ENCODE results near the gene SNRPA. TPM values are rescaled to one million over a fixed set of nuclear protein-coding genes. Genes with fewer than 3 reads are reported as not detected.

SNRPA gene
- total RNA-seq, 2 donors from 2014 or later, result 43.4 to 68.0 TPM

DNA sequence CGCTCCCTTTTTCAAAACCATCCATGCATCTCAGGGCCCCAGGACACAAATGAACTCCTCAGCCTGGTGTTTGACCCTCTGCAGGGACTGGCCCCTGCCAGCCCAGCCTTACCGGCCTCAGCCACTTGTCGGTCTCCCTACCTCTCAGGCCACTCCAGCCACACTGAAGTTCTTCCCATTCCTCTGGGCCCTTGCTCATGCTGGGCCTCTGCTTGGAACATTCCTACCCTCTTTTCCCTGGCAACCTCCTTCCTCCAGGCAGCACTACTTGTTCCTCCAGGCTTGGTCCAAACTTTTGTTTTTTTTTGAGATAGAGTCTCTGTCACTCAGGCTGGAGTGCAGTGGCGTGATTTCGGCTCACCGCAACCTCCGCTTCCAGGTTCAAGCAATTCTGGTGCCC lies 40.3 kb downstream of the SNRPA start:
- intact Hi-C loops (cut with DNase I, micrococcal nuclease), result no loop called here
- no peak for ATAC-seq
- no peak for DNase-seq

GRCh38 chr19:40791996-40792395 lies 41.0 kb downstream of the SNRPA start:
- DNase-seq, result no peak
- intact Hi-C loops (cut with DNase I, micrococcal nuclease), result no loop called here
- ATAC-seq, result peak; percentile 65

GRCh38 chr19:40797166-40797962 lies 46.4 kb downstream of the SNRPA start:
- intact Hi-C loops (cut with DNase I, micrococcal nuclease), result no loop called here
- DNase-seq (no peak), ATAC-seq (no peak)

DNA sequence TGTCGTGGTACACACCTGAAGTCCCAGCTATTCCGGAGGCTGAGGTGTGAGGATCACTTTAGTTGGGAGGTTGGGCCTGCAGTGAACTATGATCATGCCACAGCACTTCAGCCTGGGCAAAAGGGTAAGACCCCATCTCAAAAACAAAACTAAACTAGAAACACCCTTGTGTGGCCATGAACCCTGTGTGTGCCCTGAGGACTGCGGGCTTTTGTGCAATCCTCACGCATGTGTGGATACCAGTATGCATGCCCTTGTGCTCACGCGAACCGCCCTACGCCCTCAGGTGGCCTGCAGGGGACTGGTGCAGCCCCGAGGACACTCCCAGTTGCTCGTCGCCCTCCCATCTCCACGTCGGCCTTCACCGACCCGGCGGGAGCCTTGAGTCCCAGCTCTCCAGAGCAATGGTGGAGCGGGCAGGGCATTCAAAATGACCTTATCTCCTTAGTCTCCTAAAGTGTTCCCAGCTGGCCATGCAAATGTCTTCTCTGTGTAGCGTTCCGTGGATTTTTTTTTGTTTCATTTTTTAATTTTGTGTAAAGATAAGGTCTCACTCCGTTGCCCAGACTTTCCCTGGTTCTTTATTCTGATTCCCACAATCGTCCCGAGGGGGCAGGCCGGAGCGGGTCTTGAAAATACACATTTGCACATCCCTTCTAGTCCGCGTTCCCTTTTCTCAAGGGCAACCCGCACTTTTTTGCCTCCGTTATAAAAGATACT lies 47.1 kb downstream of the SNRPA start:
- intact Hi-C loops (cut with DNase I, micrococcal nuclease), result no loop called here
- ATAC-seq, result peak; percentile 67
- peak; percentile 84 to 90 for DNase-seq

DNA sequence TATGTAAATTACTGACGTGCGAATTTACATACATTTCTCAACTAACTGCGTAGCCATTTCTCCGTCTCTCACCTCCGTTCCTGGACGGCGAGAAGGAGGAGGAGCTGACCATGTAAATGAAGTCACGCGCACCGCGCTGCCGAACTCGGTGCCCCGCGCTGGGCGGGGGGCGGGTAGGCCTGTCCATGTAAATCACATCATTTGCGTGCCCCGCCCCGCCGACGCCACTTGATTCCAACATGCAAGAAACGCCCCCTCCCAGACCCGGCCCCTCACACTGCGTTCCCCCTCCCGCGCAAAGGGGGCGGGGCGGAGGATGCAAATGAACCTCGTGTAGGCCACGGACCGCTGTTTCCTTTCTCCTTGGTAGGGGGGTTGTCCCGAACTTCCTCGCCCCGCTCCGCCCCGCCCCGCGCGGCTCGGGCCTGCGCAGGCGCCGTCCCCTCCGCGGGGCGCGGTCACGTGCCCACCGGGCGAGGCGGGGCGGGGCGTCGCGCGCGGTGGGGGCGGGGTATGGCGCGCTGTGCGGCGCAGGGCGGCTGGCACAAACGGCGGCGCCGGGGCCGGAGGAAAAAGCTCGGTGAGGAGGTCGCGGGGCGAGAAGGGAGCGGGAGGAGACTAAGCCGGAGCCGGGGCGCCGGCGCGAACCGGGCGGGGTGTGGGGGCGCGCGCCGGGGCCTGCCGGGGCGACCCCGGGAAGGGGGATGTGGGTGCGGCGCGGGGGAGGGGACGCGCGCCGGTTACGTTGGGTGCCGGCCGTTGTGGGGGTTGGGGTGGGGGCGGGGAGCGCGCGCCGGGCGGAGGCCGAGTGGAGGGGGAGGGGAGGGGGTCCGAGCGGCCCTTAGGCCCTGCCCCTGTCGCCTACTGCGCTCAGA lies 47.9 kb downstream of the SNRPA start, which contains the start of gene EGLN2:
TSS of gene EGLN2 (plus strand) at position 509 of the 875 bp plus-strand sequence. CDS start 1,382 bp downstream, outside the sequence.
- intact Hi-C loops (cut with DNase I, micrococcal nuclease), result no loop called here
- peak; percentile 100 for DNase-seq
- ATAC-seq, result peak; percentile 76

DNA sequence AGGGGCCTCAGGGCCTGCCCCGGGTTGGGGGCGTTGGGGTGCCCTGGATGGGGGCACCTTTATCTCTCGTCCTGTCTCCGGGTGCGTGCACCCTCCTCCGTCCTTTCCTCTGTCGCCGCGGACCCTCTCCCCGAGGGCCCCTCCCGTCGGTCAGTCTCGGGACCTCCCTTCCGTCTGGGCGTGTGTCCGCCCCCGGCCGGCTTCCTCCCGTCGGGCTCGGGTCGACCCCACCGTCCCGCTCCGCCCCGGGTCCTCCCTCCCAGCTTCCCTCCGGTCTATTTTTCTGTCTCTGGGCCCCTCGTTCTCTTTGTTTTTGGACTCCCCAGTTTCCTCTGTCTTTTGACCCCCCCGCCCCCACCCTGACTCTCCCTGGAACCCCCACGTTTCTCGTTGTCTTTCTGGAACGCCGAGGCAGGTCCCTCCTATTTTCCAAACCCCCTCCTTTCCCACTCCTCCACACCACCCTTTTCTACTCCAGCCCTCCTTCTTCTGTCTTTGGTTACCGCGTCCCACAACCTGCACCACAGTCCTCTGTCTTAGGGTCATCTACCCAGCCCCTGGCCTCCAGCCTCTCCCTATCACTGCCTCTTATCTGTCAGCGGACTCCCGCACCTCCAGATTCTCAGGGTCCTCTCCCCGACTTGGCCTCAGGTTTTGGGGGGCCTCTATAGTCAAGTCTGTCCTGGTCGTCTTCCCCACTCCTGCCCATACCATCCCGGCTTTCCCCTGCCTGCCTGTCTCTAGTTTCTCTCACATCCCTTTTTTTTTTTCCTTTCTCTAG lies 48.7 kb downstream of the SNRPA start:
- ATAC-seq (no peak), DNase-seq (peak in 1 of 2 donors; percentile 65)
- intact Hi-C loops (cut with DNase I, micrococcal nuclease), result no loop called here

- intact Hi-C loops (cut with DNase I, micrococcal nuclease), result no loop called here
- ATAC-seq (no peak), DNase-seq (no peak)
These were observed 49.5 kb downstream of the SNRPA start for GRCh38 chr19:40800339-40800996.

- DNase-seq, result peak in 1 of 2 donors; percentile 37
- ATAC-seq, result no peak
- intact Hi-C loops (cut with DNase I, micrococcal nuclease), result no loop called here
These were observed 50.0 kb downstream of the SNRPA start for GRCh38 chr19:40800997-40801377.

- intact Hi-C loops (cut with DNase I, micrococcal nuclease), result no loop called here
- ATAC-seq, result no peak
- DNase-seq, result no peak
These were observed 50.7 kb downstream of the SNRPA start for GRCh38 chr19:40801426-40802299.

DNA sequence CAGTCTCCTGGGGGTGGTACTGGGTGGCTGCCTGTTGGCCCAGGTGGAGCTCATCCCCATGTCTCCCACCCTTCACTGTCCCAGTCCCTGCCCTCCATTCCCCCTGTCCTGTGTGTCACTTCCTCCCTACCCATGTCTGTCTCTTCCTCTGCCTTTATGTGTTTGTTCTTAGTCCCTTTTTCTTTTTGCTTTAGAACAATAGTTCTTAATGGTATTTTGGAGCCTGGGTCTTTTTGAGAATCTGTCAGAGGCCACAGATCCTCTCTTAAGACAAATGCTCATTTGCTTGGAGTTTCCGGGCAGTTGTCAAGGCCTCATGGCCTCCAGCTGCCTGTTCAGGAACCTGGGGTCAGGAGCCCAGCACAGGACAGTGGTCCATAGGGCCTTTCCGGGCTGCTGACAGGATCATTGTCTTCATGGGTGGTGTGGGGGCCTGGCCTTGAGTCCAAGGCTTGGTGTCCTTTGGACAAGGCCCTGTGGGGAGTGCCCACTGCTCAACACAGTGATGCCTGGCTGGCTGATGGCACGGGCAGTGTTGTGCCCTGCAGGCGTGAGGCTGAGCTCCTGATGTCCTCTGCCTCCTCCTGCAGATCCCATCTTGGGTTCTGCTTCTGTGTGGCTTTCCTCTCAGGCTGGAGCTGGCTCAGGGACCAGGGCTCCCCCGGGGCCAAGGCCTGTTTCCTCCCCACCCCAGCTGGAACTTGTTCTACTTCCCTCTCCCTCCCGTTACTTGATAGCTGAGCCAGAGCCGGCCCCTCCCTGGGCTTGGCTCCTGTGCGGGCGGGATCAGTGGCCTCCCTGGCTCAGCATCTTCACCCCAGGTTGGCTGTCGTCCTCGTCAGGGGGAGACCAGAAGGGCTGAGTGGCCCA lies 51.5 kb downstream of the SNRPA start:
- DNase-seq, result peak; percentile 74 to 83
- intact Hi-C loops (cut with DNase I, micrococcal nuclease), result no loop called here
- ATAC-seq, result peak; percentile 35

DNA sequence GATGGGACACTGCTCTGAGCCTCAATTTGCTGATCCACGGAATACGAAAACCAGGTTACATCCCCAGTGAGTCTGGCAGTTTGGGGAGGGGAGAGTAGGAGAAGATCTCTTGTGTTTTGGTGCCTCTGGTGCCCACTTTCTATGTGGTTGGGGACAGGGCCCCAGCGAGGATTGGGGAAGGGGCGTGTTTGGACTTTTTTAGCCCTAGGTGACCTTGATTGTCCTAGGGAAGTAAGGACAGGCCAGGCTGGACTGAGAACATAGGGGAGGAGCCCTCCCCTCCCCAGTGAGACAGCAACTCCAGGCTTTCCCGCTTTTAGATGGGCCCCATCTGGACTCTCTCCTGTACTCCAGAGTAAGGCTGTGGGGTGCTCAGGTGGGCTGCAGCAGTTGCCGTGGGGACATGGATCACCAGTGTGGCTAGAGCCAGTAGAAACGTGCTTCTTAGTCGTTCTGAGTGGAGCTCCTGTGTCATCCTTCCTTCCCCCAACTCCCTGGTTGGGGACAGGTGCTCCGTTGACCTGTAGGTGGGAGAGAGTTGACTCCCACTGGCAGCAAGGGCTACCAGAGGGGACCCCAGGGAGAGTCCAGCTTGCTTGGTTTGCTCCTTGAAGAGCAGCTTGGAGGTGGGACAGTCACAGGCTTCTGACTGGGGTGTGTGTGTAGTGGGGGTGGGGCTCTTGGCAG lies 52.3 kb downstream of the SNRPA start:
- intact Hi-C loops (cut with DNase I, micrococcal nuclease), result no loop called here
- ATAC-seq (no peak), DNase-seq (peak in 1 of 2 donors; percentile 23)

DNA sequence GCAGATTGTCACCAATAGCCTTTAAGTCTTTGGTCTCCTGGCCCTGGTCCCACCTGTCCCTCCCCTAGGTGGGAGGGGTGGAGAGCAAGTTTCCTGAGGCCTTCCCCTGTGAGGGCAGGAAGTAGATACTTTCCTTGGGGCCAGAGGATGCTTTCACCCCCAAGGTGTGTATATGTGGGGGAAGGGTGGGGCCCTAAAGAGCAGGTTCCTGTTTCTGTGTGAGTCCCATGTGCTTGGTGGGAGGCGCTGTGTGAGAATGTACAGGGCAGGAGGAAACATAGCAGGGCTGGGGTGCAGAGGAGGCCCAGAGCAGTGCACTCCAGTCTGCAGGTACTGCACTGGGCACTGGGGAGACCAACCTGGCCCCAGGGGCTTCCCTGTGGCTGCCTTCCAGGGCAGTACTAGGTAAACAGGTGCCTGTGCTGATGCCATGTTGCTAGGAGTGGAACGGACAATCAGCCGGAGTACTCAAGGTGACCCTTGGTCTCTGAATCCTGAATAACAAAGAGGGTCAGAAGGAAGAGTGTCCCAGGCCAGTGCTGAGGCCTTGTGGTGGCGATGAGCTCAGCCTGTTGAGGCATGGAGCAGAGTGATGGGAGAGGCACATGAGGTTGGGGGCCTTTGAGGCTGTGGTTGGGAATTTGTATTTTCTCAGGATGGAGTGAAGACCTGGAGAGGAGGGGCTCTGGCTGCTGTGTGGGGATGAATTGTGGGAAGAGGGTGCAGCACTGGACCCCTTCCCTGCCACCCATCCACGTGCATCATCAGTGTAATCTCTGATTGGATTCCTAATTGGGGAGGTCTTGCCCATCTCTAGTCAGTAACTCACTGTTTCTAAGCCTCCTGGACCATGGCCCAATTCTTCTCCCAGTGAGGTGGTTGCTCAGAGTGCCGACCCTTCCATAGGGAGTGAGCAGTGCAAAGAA lies 53.1 kb downstream of the SNRPA start:
- intact Hi-C loops (cut with DNase I, micrococcal nuclease), result no loop called here
- ATAC-seq (peak; percentile 48), DNase-seq (peak; percentile 80 to 89)

DNA sequence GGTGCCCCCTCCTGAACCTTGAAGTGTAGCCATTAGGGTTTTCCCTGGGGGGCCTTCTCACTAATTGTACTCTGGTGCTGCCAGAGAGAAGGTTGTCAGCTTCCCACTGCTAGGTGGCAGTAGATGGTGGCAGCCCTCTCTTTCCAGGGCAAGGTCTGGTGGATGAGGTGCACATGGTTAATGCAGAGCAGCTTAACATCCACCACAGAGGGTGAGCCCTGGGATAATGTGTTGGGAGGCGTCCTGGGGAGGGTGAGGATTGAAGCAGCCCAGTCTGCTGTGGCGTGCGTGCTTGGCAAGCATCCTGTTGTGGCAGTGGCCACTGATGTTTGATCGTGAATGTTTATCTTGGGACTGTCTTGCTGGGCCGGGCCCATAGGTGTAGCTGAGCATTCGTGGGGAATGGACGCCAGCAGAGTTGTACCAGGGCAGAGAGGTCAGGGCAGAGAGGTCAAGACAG lies 53.8 kb downstream of the SNRPA start:
- DNase-seq, result no peak

DNA sequence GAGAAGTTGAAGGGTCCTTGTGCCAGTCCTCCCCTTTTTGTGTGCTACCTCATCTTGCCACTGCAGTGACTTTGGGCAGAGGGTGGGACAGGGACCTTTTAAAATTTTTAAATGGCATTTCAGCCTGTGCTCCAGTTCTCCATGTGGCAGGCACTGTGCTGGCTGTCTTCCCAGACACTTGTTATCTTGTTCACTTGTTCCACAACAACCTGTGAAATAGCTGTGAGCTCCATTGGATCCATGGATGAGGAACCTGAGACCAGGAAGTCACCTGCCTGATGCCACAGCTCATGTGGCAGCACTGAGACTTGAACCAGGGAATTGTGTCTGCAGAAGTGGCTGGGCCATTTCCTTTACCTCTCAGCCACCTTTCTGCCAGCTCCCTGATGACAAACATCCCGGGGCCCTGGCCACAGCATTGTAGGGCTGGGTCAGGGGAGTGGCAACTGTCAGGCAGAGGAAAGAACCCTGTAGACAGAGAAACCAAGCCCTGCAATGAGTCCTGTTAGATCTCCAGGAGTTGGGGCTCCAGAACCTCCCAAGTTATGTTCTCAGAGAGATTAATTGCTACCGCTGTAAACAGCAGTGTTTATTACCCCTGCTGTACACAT lies 54.4 kb downstream of the SNRPA start:
- intact Hi-C loops (cut with DNase I, micrococcal nuclease), result no loop called here
- peak; percentile 27 for ATAC-seq
- peak in 1 of 2 donors; percentile 43 for DNase-seq

More for the DNA sequence above, 53.8 kb downstream of the SNRPA start:
- intact Hi-C loops (cut with DNase I, micrococcal nuclease), result no loop called here
- ATAC-seq, result peak; percentile 0

All from left colon (tissue), 2 donors.